ENCODE results near the gene LNPEP. TPM values are rescaled to one million over a fixed set of nuclear protein-coding genes. Genes with fewer than 3 reads are reported as not detected.
A peak's percentile ranks its signal among the peaks of the same experiment; 100 is the strongest.
"Not testable (repeated sequence)": the region's sequence is repeated elsewhere in the genome, so short reads cannot be mapped to it uniquely, and the experiment has no call there.

Gene LNPEP
- total and polyA plus RNA-seq, 10 of the 15 experiments (the other 5 are each of a cell fraction or from before 2014, with no cell fraction given) = 5.6 to 54.9 (median 25.0) TPM

- H4K20me1 ChIP-seq (ENCODE audit: control insufficient read depth, insufficient read depth); in situ Hi-C loops (cut with MboI); RAD21 ChIA-PET (ENCODE audit: unreplicated experiment); intact Hi-C loops (cut with micrococcal nuclease; ENCODE audit: unreplicated experiment); H3K79me2 ChIP-seq (ENCODE audit: control insufficient read depth, insufficient read depth, low read length); POLR2A ChIA-PET; H3K27ac ChIP-seq (ENCODE audit: control insufficient read depth, insufficient read depth); H3K4me1 ChIP-seq (ENCODE audit: control insufficient read depth, insufficient read depth, low read length); H3K36me3 ChIP-seq (ENCODE audit: control insufficient read depth in 2 of 2, insufficient read depth in 2 of 2, low read length in 1 of 2); H3K4me3 ChIP-seq; H3K27me3 ChIP-seq (replicated peaks in 1 of 2; ENCODE audit: control insufficient read depth in 2 of 2, insufficient read depth in 2 of 2, low read length in 1 of 2); ATAC-seq; BruUV-seq (replicated peaks); FAIRE-seq; DNase-seq (ENCODE audit: low read depth, low spot score); H3K9me3 ChIP-seq (replicated peaks; ENCODE audit: control insufficient read depth, insufficient read depth, low read length); H2AFZ ChIP-seq (ENCODE audit: control insufficient read depth, low read depth, low read length); H3K4me2 ChIP-seq (ENCODE audit: control insufficient read depth, insufficient read depth); H3K9ac ChIP-seq (ENCODE audit: control insufficient read depth, insufficient read depth, low read length): not testable (repeated sequence)
- TF ChIP-seq NFYB (IDR thresholded peaks at IDR 0.05; ENCODE audit: insufficient read depth, low read depth, low read length) = peak; percentile 59; the same call in 1 of the 2 replicates
- WGBS (ENCODE audit: insufficient coverage, insufficient replicate concordance, low lambda C conversion rate, missing lambda C conversion rate) = 80% methylated on average over 15 of the region's 21 CpGs
- ChIA-PET CTCF (interaction anchor here (1.1 kb wide), 1 partner anchor 10 kb away, joined by 4 read pairs; no protein-coding TSS in a partner anchor), SMC1A (ENCODE audit: uncharacterized antibody, unreplicated experiment) (interaction anchor here (1.0 to 1.6 kb wide), 3 partner anchors 7 to 216 kb away, joined by 3 to 4 read pairs (median 3); no protein-coding TSS in a partner anchor)
These were observed 149.0 kb downstream of the LNPEP start for GRCh38 chr5:97084782-97085458.

- ChIA-PET RAD21 (ENCODE audit: unreplicated experiment) (no interaction called here), CTCF (no interaction called here), POLR2A (no interaction called here), SMC1A (ENCODE audit: uncharacterized antibody, unreplicated experiment) (no interaction called here)
- 91% methylated on average over 20 of the region's 22 CpGs for WGBS (ENCODE audit: insufficient coverage, insufficient replicate concordance, low lambda C conversion rate, missing lambda C conversion rate)
- H3K27ac ChIP-seq (ENCODE audit: control insufficient read depth, insufficient read depth) = no peak overlapping the region
- no TSS peak for BruUV-seq (replicated peaks)
- DNase-seq (ENCODE audit: low read depth, low spot score) (no peak), ATAC-seq (peak; percentile 71), FAIRE-seq (no peak)
- intact Hi-C loops (cut with micrococcal nuclease; ENCODE audit: unreplicated experiment) (no loop called here), in situ Hi-C loops (cut with MboI) (no loop called here)
- no peaks in the 10 kb centered on the region for H3K27me3 ChIP-seq (replicated peaks in 1 of 2; ENCODE audit: control insufficient read depth in 2 of 2, insufficient read depth in 2 of 2, low read length in 1 of 2)
- H3K4me1 ChIP-seq (ENCODE audit: control insufficient read depth, insufficient read depth, low read length) = peaks cover 4% of the 10 kb centered on the region; the same call in 1 of the 2 replicates
- H2AFZ ChIP-seq (ENCODE audit: control insufficient read depth, low read depth, low read length) = no peak overlapping the region
- no peaks in the 10 kb centered on the region for H3K36me3 ChIP-seq (ENCODE audit: control insufficient read depth in 2 of 2, insufficient read depth in 2 of 2, low read length in 1 of 2)
- no peak overlapping the region for H3K4me3 ChIP-seq
- H3K4me2 ChIP-seq (ENCODE audit: control insufficient read depth, insufficient read depth) = no peak overlapping the region
- no peak overlapping the region for H3K9ac ChIP-seq (ENCODE audit: control insufficient read depth, insufficient read depth, low read length)
- no peaks in the 10 kb centered on the region for H4K20me1 ChIP-seq (ENCODE audit: control insufficient read depth, insufficient read depth)
- H3K79me2 ChIP-seq (ENCODE audit: control insufficient read depth, insufficient read depth, low read length) = no peaks in the 10 kb centered on the region
- peaks cover 9% of the 10 kb centered on the region; the same call in 2 of the 3 replicates for H3K9me3 ChIP-seq (replicated peaks; ENCODE audit: control insufficient read depth, insufficient read depth, low read length)
- TF ChIP-seq TCF3 (IDR thresholded peaks at IDR 0.05; ENCODE audit: borderline replicate concordance, insufficient read depth, low read depth, low read length) (no peak), SMC3 (IDR thresholded peaks at IDR 0.05; ENCODE audit: borderline replicate concordance, low read length) (no peak), SREBF2 (IDR thresholded peaks at IDR 0.05; ENCODE audit: low read length) (no peak), ATF7 (IDR thresholded peaks at IDR 0.05; ENCODE audit: low read depth) (no peak), FOXM1 (IDR thresholded peaks at IDR 0.05; ENCODE audit: low read depth, low read length) (no peak), PBX3 (IDR thresholded peaks at IDR 0.05; ENCODE audit: insufficient replicate concordance, low read depth, low read length) (no peak), LARP7 (IDR thresholded peaks at IDR 0.05) (no peak), CREM (IDR thresholded peaks at IDR 0.05; ENCODE audit: low read depth) (no peak), SPI1 (IDR thresholded peaks at IDR 0.05; ENCODE audit: borderline replicate concordance, insufficient read depth, low read depth, low read length) (peak; percentile 66; the same call in 1 of the 2 replicates), PAX5 (IDR thresholded peaks at IDR 0.05; ENCODE audit: borderline replicate concordance, low read depth, low read length) (no peak), RBBP5 (conservative IDR thresholded peaks at IDR 0.05) (no peak), RELB (IDR thresholded peaks at IDR 0.05; ENCODE audit: low read depth) (peak; percentile 50; the same call in 1 of the 2 replicates)
These were observed 149.7 kb downstream of the LNPEP start for GRCh38 chr5:97085459-97086181.

Data from GM12878 (cell line).